ENCODE measurements around the gene RBM26.

RBM26 gene

GRCh38 chr13:79442706-79443105 lies 36.7 kb upstream of the RBM26 start:
- H3K36me3 ChIP-seq (ENCODE audit: control insufficient read depth, insufficient read depth, low read length), result no peaks in the 10 kb centered on the region
- H3K9me3 ChIP-seq (ENCODE audit: control insufficient read depth, low read length), result no peaks in the 10 kb centered on the region
- no peak overlapping the region for H3K4me3 ChIP-seq (ENCODE audit: extremely low read depth, insufficient read depth, low read length, poor library complexity, severe bottlenecking)
- WGBS, 2 experiments (ENCODE audit: insufficient coverage in 2 of 2), result no CpG with 5 or more reads among the region's 3 CpGs
- H3K27ac ChIP-seq (ENCODE audit: low read depth, low read length, severe bottlenecking), result no peak overlapping the region
- H3K4me1 ChIP-seq (ENCODE audit: control insufficient read depth, insufficient read depth, low read length, poor library complexity, severe bottlenecking), result no peaks in the 10 kb centered on the region

GRCh38 chr13:79442221-79442620 lies 36.2 kb upstream of the RBM26 start:
- H3K9me3 ChIP-seq (ENCODE audit: control insufficient read depth, low read length), result no peaks in the 10 kb centered on the region
- H3K4me3 ChIP-seq (ENCODE audit: extremely low read depth, insufficient read depth, low read length, poor library complexity, severe bottlenecking), result no peak overlapping the region
- no CpG with 5 or more reads among the region's 1 CpG for WGBS, 2 experiments (ENCODE audit: insufficient coverage in 2 of 2)
- no peaks in the 10 kb centered on the region for H3K36me3 ChIP-seq (ENCODE audit: control insufficient read depth, insufficient read depth, low read length)
- no peak overlapping the region for H3K27ac ChIP-seq (ENCODE audit: low read depth, low read length, severe bottlenecking)
- H3K4me1 ChIP-seq (ENCODE audit: control insufficient read depth, insufficient read depth, low read length, poor library complexity, severe bottlenecking), result no peaks in the 10 kb centered on the region

GRCh38 chr13:79440958-79441528 lies 35.0 kb upstream of the RBM26 start:
- Histone ChIP-seq H3K4me3 (ENCODE audit: extremely low read depth, insufficient read depth, low read length, poor library complexity, severe bottlenecking) (no peak overlapping the region), H3K27ac (ENCODE audit: low read depth, low read length, severe bottlenecking) (no peak overlapping the region), H3K9me3 (ENCODE audit: control insufficient read depth, low read length) (no peaks in the 10 kb centered on the region), H3K36me3 (ENCODE audit: control insufficient read depth, insufficient read depth, low read length) (no peaks in the 10 kb centered on the region), H3K4me1 (ENCODE audit: control insufficient read depth, insufficient read depth, low read length, poor library complexity, severe bottlenecking) (no peaks in the 10 kb centered on the region)
- WGBS, 2 experiments (ENCODE audit: insufficient coverage in 2 of 2), result 83% methylated on average over 4 to 5 of the region's 5 CpGs

- H3K4me3 ChIP-seq (ENCODE audit: extremely low read depth, insufficient read depth, low read length, poor library complexity, severe bottlenecking), result no peak overlapping the region
- H3K36me3 ChIP-seq (ENCODE audit: control insufficient read depth, insufficient read depth, low read length), result no peaks in the 10 kb centered on the region
- no CpG with 5 or more reads among the region's 1 CpG for WGBS, 2 experiments (ENCODE audit: insufficient coverage in 2 of 2)
Measured at GRCh38 chr13:79439275-79439674, 33.2 kb upstream of the RBM26 start.

GRCh38 chr13:79435561-79435990 lies 29.5 kb upstream of the RBM26 start:
- no peaks in the 10 kb centered on the region for H3K4me1 ChIP-seq (ENCODE audit: control insufficient read depth, insufficient read depth, low read length, poor library complexity, severe bottlenecking)
- H3K27ac ChIP-seq (ENCODE audit: low read depth, low read length, severe bottlenecking), result no peak overlapping the region
- no peaks in the 10 kb centered on the region for H3K36me3 ChIP-seq (ENCODE audit: control insufficient read depth, insufficient read depth, low read length)
- H3K9me3 ChIP-seq (ENCODE audit: control insufficient read depth, low read length), result no peaks in the 10 kb centered on the region
- no CpG with 5 or more reads among the region's 1 CpG for WGBS, 2 experiments (ENCODE audit: insufficient coverage in 2 of 2)
- no peak overlapping the region for H3K4me3 ChIP-seq (ENCODE audit: extremely low read depth, insufficient read depth, low read length, poor library complexity, severe bottlenecking)

More at GRCh38 chr13:79439275-79439674, 33.2 kb upstream of the RBM26 start:
- Histone ChIP-seq H3K27ac (ENCODE audit: low read depth, low read length, severe bottlenecking) (no peak overlapping the region), H3K9me3 (ENCODE audit: control insufficient read depth, low read length) (no peaks in the 10 kb centered on the region), H3K4me1 (ENCODE audit: control insufficient read depth, insufficient read depth, low read length, poor library complexity, severe bottlenecking) (no peaks in the 10 kb centered on the region)

GRCh38 chr13:79434556-79434955 lies 28.5 kb upstream of the RBM26 start:
- 67% methylated on average over 1 of the region's 1 CpG; no CpG with 5 or more reads in 1 of the 2 experiments for WGBS, 2 experiments (ENCODE audit: insufficient coverage in 2 of 2)
- Histone ChIP-seq H3K4me3 (ENCODE audit: extremely low read depth, insufficient read depth, low read length, poor library complexity, severe bottlenecking) (no peak overlapping the region), H3K27ac (ENCODE audit: low read depth, low read length, severe bottlenecking) (no peak overlapping the region), H3K9me3 (ENCODE audit: control insufficient read depth, low read length) (no peaks in the 10 kb centered on the region), H3K36me3 (ENCODE audit: control insufficient read depth, insufficient read depth, low read length) (no peaks in the 10 kb centered on the region), H3K4me1 (ENCODE audit: control insufficient read depth, insufficient read depth, low read length, poor library complexity, severe bottlenecking) (no peaks in the 10 kb centered on the region)

- Histone ChIP-seq H3K4me3 (ENCODE audit: extremely low read depth, insufficient read depth, low read length, poor library complexity, severe bottlenecking) (no peak overlapping the region), H3K9me3 (ENCODE audit: control insufficient read depth, low read length) (no peaks in the 10 kb centered on the region), H3K36me3 (ENCODE audit: control insufficient read depth, insufficient read depth, low read length) (no peaks in the 10 kb centered on the region), H3K4me1 (ENCODE audit: control insufficient read depth, insufficient read depth, low read length, poor library complexity, severe bottlenecking) (no peaks in the 10 kb centered on the region), H3K27ac (ENCODE audit: low read depth, low read length, severe bottlenecking) (no peak overlapping the region)
- 97% methylated on average over 6 to 10 of the region's 11 CpGs for WGBS, 2 experiments (ENCODE audit: insufficient coverage in 2 of 2)
Measured at GRCh38 chr13:79432992-79433391, 26.9 kb upstream of the RBM26 start.

GRCh38 chr13:79432086-79432485 lies 26.0 kb upstream of the RBM26 start:
- WGBS, 2 experiments (ENCODE audit: insufficient coverage in 2 of 2), result 89 to 92% methylated on average over 6 of the region's 6 CpGs
- H3K9me3 ChIP-seq (ENCODE audit: control insufficient read depth, low read length), result no peaks in the 10 kb centered on the region
- H3K36me3 ChIP-seq (ENCODE audit: control insufficient read depth, insufficient read depth, low read length), result no peaks in the 10 kb centered on the region
- H3K27ac ChIP-seq (ENCODE audit: low read depth, low read length, severe bottlenecking), result no peak overlapping the region
- H3K4me1 ChIP-seq (ENCODE audit: control insufficient read depth, insufficient read depth, low read length, poor library complexity, severe bottlenecking), result no peaks in the 10 kb centered on the region
- no peak overlapping the region for H3K4me3 ChIP-seq (ENCODE audit: extremely low read depth, insufficient read depth, low read length, poor library complexity, severe bottlenecking)

GRCh38 chr13:79429309-79429708 lies 23.3 kb upstream of the RBM26 start:
- H3K4me1 ChIP-seq (ENCODE audit: control insufficient read depth, insufficient read depth, low read length, poor library complexity, severe bottlenecking), result no peaks in the 10 kb centered on the region
- H3K36me3 ChIP-seq (ENCODE audit: control insufficient read depth, insufficient read depth, low read length), result no peaks in the 10 kb centered on the region
- H3K4me3 ChIP-seq (ENCODE audit: extremely low read depth, insufficient read depth, low read length, poor library complexity, severe bottlenecking), result no peak overlapping the region
- H3K9me3 ChIP-seq (ENCODE audit: control insufficient read depth, low read length), result no peaks in the 10 kb centered on the region
- no peak overlapping the region for H3K27ac ChIP-seq (ENCODE audit: low read depth, low read length, severe bottlenecking)

GRCh38 chr13:79427883-79428282 lies 21.8 kb upstream of the RBM26 start:
- Histone ChIP-seq H3K4me1 (ENCODE audit: control insufficient read depth, insufficient read depth, low read length, poor library complexity, severe bottlenecking) (no peaks in the 10 kb centered on the region), H3K9me3 (ENCODE audit: control insufficient read depth, low read length) (no peaks in the 10 kb centered on the region), H3K36me3 (ENCODE audit: control insufficient read depth, insufficient read depth, low read length) (no peaks in the 10 kb centered on the region), H3K4me3 (ENCODE audit: extremely low read depth, insufficient read depth, low read length, poor library complexity, severe bottlenecking) (no peak overlapping the region), H3K27ac (ENCODE audit: low read depth, low read length, severe bottlenecking) (no peak overlapping the region)
- WGBS, 2 experiments (ENCODE audit: insufficient coverage in 2 of 2), result no CpG with 5 or more reads among the region's 2 CpGs

- Histone ChIP-seq H3K4me3 (ENCODE audit: extremely low read depth, insufficient read depth, low read length, poor library complexity, severe bottlenecking) (no peak overlapping the region), H3K9me3 (ENCODE audit: control insufficient read depth, low read length) (no peaks in the 10 kb centered on the region), H3K4me1 (ENCODE audit: control insufficient read depth, insufficient read depth, low read length, poor library complexity, severe bottlenecking) (no peaks in the 10 kb centered on the region), H3K36me3 (ENCODE audit: control insufficient read depth, insufficient read depth, low read length) (no peaks in the 10 kb centered on the region), H3K27ac (ENCODE audit: low read depth, low read length, severe bottlenecking) (no peak overlapping the region)
- 82 to 88% methylated on average over 1 of the region's 1 CpG for WGBS, 2 experiments (ENCODE audit: insufficient coverage in 2 of 2)
Measured at GRCh38 chr13:79427265-79427664, 21.2 kb upstream of the RBM26 start.

All from mesodermal cell (in vitro differentiated cells).